ENCODE results near the gene IL17RB.

- TF ChIP-seq POLR2A (IDR thresholded peaks at IDR 0.05; ENCODE audit: low read depth, low read length), result no peak
- no peak for TF ChIP-seq MAFK (IDR thresholded peaks at IDR 0.05; ENCODE audit: low read depth, low read length)
- TF ChIP-seq FOS (IDR thresholded peaks at IDR 0.05; ENCODE audit: low read depth, low read length), result no peak
- TF ChIP-seq, protein P1, sequence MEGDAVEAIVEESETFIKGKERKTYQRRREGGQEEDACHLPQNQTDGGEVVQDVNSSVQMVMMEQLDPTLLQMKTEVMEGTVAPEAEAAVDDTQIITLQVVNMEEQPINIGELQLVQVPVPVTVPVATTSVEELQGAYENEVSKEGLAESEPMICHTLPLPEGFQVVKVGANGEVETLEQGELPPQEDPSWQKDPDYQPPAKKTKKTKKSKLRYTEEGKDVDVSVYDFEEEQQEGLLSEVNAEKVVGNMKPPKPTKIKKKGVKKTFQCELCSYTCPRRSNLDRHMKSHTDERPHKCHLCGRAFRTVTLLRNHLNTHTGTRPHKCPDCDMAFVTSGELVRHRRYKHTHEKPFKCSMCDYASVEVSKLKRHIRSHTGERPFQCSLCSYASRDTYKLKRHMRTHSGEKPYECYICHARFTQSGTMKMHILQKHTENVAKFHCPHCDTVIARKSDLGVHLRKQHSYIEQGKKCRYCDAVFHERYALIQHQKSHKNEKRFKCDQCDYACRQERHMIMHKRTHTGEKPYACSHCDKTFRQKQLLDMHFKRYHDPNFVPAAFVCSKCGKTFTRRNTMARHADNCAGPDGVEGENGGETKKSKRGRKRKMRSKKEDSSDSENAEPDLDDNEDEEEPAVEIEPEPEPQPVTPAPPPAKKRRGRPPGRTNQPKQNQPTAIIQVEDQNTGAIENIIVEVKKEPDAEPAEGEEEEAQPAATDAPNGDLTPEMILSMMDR (conservative IDR thresholded peaks at IDR 0.05; ENCODE audit: low read depth, low read length), result no peak
These were observed 23.1 kb upstream of the IL17RB start for GRCh38 chr3:53823026-53823955.

All from IMR-90 (cell line).